HG03039 (cell line): ENCODE measurements around the gene TGFB1I1.
"Not testable (repeated sequence)": the region's sequence is repeated elsewhere in the genome, so short reads cannot be mapped to it uniquely, and the experiment has no call there.

Source experiments
- ATAC-seq: cut with Tn5 transposase; IDR thresholded peaks from one replicate; pipeline ENCODE4 v1.9.1; 2021; ENCODE audit warnings: mild to moderate bottlenecking, moderate library complexity; ENCODE audit not compliant: unreplicated experiment

Gene TGFB1I1

DNA sequence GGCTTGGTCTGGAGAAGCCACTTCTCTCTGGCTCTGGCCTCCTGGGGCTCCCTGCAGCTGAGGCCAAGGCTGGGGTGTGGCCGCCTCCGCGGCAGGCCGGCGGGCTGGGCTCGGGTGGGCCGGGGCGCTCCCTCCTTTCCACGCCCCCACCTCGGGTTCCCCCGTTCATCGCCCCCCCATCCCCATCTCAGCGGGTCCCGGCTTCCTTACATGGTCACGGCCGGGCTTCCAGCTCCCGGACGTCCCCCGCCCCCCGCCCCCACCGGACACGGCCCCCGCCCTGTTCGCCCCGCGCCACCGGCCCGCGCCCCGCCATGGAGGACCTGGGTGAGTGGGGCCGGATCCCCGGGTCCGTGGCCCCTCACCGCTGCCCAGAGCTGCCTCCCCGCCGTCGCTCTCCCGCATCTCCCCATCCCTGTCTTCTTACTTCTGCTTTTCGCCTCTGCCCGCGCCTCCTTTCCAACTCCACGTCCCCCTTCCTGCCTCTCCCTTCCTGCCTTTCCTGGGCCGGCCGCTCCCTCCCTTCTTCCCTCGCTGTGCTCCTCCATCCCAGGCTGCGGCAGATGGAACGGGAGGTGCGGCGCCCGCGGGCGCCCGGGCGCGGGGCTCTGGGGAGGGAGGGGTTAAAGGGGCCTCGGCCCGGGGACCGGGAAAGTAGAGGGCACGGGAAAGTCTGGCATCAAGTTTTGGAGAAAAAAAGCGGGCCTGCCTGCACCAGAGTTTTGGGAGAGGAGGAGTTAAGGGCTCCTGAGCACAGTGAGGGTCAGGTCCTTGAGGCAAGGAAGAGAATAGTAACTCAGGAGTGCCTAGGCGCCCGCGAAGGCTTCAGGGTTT lies at the start of gene TGFB1I1:
TGFB1I1 (plus strand) TSS at position 278 of the 834 bp plus-strand sequence; CDS start at position 315, 37 bp downstream.
- no peak for ATAC-seq

DNA sequence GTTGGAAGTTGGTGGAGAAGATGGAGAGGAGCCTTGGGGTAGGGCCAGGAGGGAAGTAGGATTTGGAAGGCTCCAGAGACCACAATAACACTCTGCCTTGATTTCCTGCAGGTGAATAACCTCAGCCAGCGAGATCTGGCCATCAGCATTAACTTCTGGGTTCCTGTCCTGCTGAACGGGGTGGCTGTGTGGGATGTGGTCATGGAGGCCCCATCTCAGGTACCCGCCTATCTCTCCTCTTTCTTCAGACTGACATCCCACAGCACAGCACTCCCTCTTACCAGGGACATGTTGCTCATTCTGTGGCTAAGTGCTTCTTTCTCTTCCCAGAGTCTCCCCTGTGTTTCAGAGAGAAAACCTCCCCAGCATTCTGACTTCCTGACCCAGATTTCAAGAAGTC lies 48.7 kb upstream of the TGFB1I1 start:
- no peak for ATAC-seq

DNA sequence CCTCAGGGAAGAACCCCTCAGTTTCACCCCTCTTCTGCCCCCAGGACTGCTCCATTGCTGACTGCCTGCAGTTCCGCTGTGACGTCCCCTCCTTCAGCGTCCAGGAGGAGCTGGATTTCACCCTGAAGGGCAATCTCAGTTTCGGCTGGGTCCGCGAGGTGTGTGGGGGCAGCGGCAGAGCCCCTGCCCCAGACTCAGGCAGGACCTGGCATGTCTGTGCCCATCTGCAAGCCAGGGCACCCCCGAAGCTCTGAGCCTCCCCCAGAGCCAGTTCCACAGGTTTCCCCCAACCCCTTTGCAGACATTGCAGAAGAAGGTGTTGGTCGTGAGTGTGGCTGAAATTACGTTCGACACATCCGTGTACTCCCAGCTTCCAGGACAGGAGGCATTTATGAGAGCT lies 48.2 kb upstream of the TGFB1I1 start:
- ATAC-seq, result no peak

DNA sequence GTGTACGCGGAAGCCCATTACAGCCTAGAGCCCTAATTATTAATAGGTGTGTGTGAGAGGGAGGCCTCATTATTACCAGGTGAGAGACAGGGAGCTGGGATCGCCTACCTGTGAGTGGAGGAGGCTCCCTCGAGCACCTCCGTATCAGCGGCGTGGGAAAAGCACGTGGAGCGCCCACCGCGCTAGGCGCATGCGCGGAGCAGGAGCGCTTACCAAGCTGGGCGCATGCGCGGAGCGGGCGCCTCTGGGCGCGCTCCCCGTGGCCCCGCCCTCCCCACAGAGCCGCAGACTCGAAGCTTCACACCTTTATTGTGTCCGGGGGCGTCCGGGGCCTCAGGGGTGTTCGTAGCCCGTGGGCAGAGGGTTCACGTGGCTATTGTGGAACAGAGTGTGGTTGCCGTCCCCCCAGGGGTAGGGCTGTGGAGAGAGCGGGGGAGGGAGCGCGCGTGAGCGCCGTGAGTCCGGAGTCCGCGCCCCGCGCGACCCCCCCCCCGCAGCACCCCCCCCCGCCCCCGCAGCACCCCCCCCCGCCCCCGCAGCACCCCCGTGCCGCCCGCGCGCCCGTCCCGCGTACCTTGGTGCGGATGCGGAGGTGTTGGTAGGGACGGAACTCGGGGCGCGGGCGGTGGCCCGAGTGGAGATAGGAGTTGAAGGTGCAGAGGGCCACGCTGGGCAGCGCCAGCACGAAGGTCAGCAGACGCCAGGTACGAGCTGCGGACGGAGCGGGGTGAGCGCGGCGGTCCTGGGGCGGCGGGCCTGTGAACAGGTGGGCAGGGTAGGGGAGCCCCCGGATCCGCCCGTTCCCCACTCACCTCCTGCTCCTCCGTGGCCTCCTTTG lies 44.3 kb upstream of the TGFB1I1 start:
- no peak for ATAC-seq

DNA sequence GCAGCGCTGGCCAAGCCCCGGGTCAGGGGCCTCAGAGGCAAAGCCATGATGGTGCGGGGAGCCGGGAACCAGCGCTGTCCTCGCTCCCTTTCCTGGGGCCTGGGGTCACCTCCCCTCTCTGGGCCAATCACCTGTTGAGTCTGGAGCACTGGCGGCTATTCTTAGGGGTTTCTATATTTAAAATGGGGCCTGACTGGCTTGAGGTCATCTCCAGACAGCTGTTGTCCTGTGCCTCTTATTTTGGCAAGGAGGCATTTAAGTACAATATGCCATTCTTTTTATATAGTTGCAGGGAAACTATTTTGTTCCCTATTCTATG lies 43.7 kb upstream of the TGFB1I1 start, which contains the start of gene COX6A2:
COX6A2 (minus strand) TSS at position 82 of the 319 bp plus-strand sequence; CDS start at position 47, 35 bp downstream.
- ATAC-seq, result no peak

DNA sequence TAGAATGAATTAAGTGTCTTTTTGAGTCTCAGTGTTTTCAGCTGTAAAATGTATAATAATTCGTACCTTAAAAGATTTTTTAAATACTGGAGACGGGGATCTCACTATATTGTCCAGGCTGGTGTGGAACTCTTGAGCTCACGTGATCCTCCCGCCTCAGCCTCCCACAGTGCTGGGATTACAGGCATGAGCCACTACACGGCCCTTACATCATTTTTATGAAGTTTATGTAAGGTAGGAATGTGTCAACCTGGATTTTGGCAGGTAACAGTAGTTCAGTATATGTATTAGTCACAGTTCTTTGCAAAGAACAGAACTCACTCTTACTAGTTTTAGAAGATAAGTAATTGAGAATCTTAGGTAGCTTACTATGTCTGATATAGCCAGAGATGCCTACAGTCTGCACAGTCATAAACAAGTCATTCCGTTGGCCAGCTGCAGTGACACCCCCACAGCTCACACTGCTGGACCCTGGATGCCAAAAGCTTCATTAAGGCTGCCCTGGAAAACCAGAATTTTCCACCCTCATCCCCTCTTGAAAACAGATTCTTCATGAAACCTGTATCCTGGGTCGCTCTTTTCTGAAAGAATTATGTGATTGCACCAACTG lies 43.2 kb upstream of the TGFB1I1 start:
- no peak for ATAC-seq

DNA sequence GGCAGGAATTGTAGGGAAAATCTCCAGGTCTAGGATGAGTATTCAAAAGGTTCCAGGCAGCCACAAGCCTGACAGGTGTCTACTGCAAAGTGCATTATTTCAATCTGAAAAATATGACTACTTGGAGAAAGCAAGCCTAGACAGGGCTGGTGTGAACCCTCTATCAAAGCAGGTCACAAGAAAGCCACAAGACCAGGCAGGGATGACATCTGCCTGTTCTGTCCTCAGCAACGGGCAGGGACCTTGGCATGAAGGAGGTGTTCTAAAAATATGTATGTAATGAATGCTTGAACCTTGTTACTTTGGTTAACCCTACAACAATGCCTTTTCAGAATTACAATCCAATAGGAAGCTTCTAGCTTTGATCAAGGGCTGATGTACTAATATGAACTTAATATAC lies 42.6 kb upstream of the TGFB1I1 start:
- ATAC-seq, result no peak

DNA sequence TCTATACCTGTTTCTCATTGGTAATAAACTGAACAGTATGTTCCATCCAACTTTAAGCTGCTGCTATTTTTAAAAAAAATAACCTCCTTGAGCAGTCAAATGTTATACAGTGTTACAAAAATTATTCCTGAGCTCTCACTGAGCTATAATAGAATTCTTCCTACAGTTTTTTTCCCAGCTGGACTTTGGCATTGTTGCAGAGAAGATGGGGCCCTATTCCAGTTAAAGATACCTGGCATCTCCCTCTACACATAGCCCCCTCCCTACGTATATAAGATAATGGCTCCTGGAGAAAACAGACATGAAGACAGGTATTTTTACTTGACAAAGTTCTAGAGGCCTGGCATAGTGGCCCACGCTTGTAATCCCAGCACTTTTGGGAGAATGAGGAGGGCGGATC lies 42.2 kb upstream of the TGFB1I1 start:
- ATAC-seq, result no peak

DNA sequence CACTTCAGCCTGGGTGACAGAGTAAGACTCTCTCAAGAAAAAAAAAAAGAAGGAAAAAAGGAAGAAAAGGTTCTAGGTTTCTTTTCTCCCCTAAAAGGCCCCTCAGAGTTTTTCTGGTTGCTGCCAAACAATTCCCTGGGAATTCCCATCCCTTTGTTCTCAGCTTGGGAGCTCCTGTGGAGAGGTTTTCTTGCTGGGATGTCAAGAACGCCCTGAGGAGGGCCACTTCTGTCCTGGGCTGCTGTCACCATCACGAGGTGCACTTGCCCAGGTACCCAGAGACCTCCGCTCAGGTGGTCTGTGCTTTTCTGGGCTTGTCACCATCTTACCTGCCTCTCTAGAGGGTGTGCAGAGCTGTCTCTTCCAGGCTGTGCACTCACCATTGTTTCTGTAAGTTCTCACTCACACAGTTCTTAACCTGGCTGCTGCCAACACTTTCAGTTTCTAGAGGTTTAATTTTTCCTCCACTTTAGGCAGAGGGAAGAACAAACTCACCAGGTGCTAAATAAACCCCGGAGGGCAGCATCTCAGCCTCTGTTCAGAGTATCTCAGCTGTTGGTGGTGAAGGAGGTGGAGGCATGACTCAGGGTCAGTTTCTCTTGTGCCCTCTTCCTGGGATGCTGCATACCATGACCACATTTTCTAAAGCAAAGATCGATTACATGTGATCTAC lies 41.4 kb upstream of the TGFB1I1 start:
- ATAC-seq, result no peak

DNA sequence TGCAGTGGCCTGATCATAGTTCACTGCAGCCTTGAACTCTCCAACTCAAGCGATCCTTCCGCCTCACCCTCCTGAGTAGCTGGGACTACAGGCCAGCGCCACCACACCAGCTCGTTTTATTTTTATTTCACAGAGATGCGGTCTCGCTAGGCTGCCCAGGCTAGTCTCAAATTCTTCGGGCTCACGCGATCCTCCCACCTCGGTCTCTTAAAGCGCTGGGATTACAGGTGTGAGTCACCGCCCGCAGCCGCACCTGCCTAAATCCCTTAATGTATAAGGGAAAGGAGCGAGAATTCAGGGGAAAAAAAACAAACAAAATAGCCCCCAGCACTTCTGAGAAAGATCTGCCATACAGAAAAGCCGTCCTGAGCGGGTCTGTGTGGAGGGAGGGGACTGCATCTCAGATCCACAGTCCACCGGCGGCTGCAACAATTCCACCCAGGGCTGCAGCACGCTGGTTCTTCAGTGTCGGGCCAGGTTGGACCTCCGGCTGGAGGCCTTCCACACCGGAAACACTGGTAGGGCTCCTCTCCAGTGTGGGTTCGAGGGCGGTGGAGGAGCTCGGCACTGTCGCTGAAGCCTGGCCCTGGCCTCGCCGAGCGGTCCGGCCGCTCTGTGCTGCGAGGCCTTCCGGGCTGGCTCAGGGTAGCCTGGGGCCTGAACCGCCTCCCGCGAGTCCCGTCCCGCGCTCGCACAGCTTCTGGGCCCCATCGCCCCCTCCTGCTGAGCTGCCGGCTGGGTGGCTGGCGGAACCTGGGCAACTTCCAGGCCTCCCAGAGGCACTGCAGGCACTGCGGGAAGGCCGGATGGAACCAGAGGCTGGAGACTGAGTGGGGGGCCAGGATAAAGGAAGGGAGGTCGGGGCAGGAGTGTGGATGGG lies 36.4 kb upstream of the TGFB1I1 start:
- no peak for ATAC-seq

DNA sequence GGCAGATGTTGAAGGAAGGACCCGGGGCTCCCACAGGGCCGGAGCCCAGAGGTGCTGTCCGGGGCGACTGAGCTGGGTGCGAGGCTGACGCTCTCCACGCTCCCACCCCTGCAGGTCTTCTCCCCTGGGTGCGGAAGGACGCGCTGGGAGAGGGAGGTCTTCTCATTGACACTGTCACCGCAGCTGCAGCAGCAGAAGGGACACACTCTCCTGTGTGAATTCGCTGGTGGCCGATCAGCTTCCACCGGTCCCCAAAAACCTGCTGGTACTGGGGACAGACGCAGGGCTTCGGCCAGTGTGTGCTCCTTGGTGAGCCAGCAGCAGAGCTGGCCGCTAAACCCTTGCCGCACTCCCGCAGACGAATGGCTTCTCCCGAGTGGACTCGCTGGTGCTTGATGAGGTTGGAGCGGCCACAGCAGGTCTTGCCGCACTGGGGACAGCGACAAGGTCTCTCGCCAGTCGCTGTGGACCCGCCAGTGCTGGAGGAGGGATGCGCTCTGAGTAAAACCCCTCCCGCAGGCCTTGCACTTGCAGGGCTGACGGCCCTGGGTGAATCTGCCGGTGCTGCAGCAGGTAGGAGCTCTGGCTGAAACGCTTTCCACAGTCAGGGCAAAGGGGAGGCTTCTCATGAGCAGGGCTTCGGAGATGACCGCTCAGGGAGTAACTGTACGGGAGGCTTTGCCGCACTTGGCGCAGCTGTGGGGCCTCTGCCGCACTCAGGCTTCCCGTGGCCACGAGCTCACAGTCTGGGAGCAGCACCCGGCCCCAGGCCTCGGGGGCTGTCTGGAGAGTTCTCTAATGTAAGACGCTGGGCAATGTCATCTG lies 35.5 kb upstream of the TGFB1I1 start:
- no peak for ATAC-seq

DNA sequence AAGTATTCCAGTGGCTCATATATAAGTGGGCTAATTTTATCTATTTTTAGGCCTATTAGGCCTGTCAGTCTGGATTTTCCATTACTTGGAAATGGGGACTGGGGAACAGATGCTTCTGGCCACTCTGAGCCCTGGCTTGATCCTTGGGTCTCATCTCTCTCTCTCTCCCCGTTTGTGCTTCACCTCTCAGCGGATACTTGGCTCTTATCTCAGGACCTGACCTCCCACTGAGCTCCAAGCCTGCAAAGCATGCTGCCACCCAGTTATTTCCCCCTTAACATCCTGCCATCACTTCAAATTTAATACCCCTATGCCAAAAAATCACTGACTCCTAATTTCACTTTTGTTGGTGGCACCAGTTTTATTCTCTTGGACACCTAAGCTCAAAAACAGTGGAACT lies 33.5 kb upstream of the TGFB1I1 start:
- no peak for ATAC-seq

DNA sequence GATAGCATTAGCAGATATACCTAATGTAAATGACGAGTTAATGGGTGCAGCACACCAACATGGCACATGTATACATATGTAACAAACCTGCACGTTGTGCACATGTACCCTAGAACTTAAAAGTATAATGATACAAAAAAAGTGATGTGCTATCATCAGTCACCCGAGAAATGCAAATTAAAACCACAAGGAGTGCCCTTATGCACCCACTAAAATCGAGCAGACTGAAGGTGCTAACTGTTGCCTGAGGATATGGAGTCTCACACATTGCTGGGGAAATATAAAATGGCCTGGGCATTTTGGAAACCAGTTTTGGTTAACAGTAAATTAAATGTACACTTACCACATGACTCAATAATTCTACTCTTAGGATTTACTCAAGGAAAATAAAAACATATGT lies 32.9 kb upstream of the TGFB1I1 start:
- not testable (repeated sequence) for ATAC-seq

DNA sequence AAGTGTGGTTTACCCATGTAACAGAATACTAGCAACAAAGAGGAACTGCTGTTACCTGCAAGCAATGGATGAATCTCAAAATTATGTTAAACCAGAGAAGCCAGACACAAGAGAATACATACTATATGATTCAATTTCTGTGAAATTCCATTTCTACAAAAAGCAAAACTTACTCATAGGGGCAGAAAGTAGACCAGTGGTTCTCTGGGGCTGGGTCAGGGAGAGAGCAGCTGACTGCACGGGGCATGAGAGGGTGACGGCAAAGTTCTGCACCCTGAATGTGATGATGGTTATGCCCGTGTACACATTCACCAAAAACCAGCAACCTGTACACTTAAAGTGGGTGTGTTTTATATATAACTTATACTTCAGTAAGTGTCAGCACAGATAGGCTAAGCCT lies 32.4 kb upstream of the TGFB1I1 start:
- ATAC-seq, result no peak

DNA sequence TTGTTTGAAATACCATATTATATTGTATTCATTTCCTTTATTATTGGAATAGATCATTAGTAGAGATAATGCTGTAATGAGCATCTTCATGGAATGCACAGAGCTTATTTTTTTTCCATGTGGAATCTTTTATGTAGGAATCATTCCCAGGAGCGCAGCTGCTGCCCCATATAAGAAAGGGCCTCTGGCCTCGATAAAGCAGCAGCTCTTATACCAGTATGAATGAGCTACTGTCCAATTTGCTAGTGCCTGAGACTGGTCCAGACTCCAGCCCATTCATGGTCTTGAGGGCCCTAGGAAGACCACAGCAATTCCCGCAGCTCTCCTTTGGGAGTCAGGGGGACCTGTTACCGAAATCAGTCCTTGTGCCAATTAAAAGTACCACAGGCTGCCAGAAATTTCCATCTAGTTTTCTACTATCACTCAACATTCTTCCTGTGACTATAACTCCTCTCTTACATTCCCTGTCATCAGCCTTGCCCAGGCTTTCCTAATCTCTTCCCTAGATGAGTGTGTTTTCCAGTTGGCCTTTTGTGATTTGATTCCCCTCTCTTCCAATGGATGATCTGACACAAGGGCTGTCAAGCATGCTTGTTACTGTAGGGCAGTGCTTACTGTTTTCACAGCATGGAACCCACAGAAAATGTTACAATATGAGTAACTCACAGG lies 31.3 kb upstream of the TGFB1I1 start:
- ATAC-seq, result no peak

DNA sequence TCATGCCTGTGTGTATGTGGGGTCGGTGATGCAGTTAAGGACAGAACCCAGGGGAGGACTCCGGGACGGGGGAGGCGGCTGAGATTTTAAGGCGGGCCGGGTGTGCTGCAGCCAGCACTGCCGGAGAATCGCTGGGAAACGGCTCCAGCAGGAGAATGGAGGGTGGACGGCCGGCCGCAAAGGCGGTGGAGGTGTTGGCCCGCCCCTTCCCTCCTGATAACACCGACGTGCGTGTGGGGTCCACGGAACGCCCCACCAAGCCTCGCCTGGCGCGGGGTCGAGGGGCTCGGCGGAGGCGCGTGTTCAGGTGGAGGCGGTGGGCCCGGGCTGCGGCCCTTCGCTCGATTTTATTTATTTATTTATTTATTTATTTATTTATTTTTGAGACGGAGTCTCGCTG lies 30.0 kb upstream of the TGFB1I1 start:
- no peak for ATAC-seq

DNA sequence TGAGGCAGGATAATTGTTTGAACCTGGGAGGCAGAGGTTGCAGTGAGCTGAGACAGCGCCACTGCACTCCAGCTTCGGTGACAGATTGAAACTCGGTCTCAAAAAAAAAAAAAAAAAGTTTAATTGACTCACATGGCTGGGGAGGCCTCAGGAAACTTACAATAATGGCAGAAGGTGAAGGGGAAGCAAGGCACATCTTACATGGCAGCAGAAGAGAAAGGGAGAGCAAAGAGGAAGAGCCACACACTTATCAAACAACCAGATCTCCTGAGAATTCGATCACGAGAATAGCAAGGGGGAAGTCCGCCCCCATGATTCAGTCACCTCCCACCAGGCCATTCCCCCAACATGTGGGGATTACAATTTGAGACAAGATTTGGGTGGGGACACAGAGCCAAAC lies 26.0 kb upstream of the TGFB1I1 start:
- ATAC-seq, result not testable (repeated sequence)

DNA sequence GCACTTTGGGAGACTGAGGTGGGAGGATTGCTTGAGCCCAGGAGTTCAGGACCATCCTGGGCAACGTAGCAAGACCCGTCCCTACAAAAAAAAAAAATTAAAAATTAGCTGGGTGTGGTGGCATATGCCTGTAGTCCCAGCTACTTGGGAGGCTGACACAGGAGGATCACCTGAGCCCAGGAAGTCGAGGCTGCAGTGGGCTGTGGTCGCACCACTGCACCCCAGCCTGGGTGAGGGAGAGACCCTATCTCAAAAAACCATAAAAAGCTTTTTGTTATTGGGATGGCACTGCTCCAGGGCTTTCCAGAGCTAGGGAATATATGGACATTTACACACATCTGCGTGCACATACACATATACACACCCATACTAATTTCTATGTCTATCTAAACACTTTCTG lies 20.8 kb upstream of the TGFB1I1 start:
- ATAC-seq, result no peak
